C4-2B (cell line): ENCODE data around the gene ARHGAP21.

Source experiments
- H3K27ac ChIP-seq: fragments of 450-650 bp; 2 replicates; pipeline ENCODE4 v1.5.1; 2017
- CTCF ChIP-seq: fragments of 450-650 bp; conservative IDR thresholded peaks from 2 replicates; pipeline ENCODE4 v1.5.1; 2017; ENCODE audit warnings: mild to moderate bottlenecking
- ZFX ChIP-seq: fragments of 450-650 bp; IDR thresholded peaks from 2 replicates; pipeline ENCODE4 v1.6.1; 2017

Gene ARHGAP21

GRCh38 chr10:24751716-24752115, 28.0 kb upstream of the ARHGAP21 start:
- H3K27ac ChIP-seq, result no peak overlapping the region
- TF ChIP-seq CTCF (no peak), ZFX (no peak)

- no peak for TF ChIP-seq ZFX
- no peak for TF ChIP-seq CTCF
- H3K27ac ChIP-seq, result no peak overlapping the region
These were observed 27.0 kb upstream of the ARHGAP21 start for GRCh38 chr10:24750695-24751094.

DNA sequence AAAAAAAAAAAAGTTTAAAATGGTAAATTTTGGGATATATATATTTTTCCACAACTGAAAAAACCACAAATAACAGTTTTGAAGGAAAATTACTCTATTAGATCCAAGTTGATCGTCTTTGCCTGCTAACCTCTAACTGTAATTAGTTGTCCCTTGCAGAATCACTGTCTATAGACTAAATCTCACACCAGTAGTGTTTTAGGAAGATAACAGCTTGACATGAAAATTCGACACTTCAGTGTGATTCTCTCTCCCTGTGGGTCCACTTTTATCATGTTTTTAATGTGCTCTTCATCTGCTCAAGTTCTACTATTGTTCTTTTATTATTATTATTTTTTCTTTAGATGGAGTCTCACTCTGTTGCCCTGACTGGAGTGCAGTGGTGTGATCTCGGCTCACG, 24.5 kb upstream of the ARHGAP21 start:
- H3K27ac ChIP-seq, result no peak overlapping the region
- TF ChIP-seq ZFX (no peak), CTCF (no peak)

DNA sequence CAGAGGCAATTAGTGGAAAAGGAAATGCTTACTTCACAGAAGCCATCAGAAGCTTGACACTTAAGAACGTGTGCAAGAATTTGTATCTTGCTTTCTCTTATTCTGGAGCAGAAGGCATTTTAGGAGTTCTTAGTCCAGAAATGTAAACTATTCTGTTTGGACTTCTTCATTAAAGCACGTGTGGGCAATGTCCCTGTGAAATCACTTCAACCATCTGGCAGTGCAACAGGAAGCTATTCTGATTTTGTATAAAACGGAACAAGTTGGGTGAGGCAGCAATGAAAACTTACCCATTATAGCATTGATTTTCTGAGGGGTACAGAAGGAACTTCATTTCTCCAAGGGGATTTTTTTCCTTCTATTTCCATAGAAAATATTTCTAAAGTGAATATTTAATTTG, 21.3 kb upstream of the ARHGAP21 start:
- TF ChIP-seq ZFX (no peak), CTCF (no peak)
- no peak overlapping the region for H3K27ac ChIP-seq

DNA sequence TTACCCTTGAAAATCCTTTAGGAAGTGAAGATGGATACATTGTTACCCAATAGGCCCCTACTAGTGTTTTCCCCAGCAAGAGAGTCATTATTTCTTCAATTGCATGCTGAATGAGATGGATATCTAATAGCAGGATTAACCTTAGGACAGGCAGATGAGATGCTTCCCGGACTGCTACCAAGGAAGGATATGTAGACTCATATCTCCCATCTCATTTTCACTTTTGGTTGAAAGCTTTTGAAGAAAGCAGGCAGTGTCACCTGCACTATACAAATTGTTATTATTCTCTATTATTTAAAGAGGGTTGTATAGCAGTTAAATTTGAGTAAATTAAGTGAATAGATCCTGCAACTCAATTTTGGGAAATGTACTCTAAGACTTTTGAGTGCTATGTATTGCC, 17.0 kb upstream of the ARHGAP21 start:
- no peak for TF ChIP-seq CTCF
- TF ChIP-seq ZFX, result no peak
- H3K27ac ChIP-seq, result no peak overlapping the region

DNA sequence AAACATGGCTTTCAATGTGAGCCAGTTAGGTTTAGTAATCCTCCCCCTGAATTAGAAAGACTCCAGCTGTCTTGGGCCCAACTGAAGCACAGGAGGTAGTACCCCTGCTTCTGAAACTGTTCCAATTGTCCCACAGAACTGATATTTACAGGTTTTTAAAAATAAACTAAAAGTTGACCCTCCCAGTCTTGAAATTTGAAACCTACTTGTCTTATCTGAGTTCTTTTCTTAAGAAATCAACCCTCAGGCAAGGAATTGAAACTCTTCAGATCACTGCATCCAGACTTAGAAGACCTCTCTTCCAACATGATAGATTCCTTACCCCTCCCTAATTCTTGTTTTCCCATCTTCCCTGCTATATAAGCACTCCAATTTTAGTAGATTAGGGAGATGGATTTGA, 13.3 kb upstream of the ARHGAP21 start:
- H3K27ac ChIP-seq, result no peak overlapping the region
- TF ChIP-seq CTCF (no peak), ZFX (no peak)

DNA sequence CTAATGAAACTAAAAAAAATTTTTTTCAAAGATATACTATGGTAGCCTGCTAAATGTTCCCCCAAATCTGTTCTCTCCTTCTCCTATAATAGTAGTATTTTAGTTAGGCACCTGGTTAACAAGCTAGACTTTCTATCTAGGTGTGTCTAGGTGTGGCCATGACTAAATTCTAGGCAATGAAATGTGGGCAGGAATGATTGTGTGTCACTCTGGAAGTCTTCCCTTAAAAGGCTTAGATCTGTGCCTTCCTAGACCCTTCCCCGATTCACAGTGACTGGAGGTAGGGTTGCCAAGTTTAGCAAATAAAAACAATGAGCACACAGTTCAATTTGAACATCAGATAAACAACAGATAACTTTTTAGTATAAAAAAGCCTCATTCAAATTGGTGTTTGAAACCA, 8.3 kb upstream of the ARHGAP21 start:
- TF ChIP-seq CTCF, result no peak
- no peak for TF ChIP-seq ZFX
- H3K27ac ChIP-seq, result no peak overlapping the region
